GM23338 (cell line): Measurements from ENCODE around the gene AIF1L. TPM values are rescaled to one million over a fixed set of nuclear protein-coding genes. Genes with fewer than 3 reads are reported as not detected.

Experiments used
- CREB1 ChIP-seq: fragments of 250-450 bp; sonication (Bioruptor Pico); IDR thresholded peaks from 2 replicates; pipeline ENCODE4 v1.5.0; 2020; ENCODE audit warnings: low read depth, mild to moderate bottlenecking, moderate library complexity
- CTCF ChIP-seq, 2 experiments: fragments of 200-600 bp in 1 of 2; sonication (generic) in 1 of 2; conservative IDR thresholded peaks; 2 replicates each; pipeline versions ENCODE4 v1.5.1 to v1.6.1; 2016 to 2017; ENCODE audit warnings: antibody characterized with exemption in 2 of 2, low read depth in 2 of 2, mild to moderate bottlenecking in 2 of 2, moderate library complexity in 1 of 2
- ETS1 ChIP-seq: IDR thresholded peaks from 2 replicates; pipeline ENCODE4 v1.6.1; 2016; ENCODE audit warnings: antibody characterized with exemption
- EZH2phosphoT487 ChIP-seq: fragments of 200-600 bp; sonication (generic); IDR thresholded peaks from one replicate; pipeline ENCODE4 v1.8.1; 2018; ENCODE audit warnings: antibody characterized with exemption; ENCODE audit not compliant: unreplicated experiment
- JUNB ChIP-seq: IDR thresholded peaks from one replicate; pipeline ENCODE4 v1.6.1; 2016; ENCODE audit warnings: antibody characterized with exemption; ENCODE audit not compliant: unreplicated experiment
- STAT1 ChIP-seq: IDR thresholded peaks from one replicate; pipeline ENCODE4 v1.6.1; 2016; ENCODE audit warnings: antibody characterized with exemption; ENCODE audit not compliant: unreplicated experiment
- ZNF114 ChIP-seq: fragments of 250-450 bp; sonication (Bioruptor Pico); IDR thresholded peaks from 2 replicates; pipeline ENCODE4 v1.5.0; 2020; ENCODE audit warnings: mild to moderate bottlenecking, moderate library complexity
- ZNF331 ChIP-seq: fragments of 250-450 bp; sonication (Bioruptor Pico); IDR thresholded peaks from 2 replicates; pipeline ENCODE4 v1.5.0; 2020; ENCODE audit warnings: low read depth, mild to moderate bottlenecking, moderate library complexity
- ZNF462 ChIP-seq: fragments of 250-450 bp; sonication (Bioruptor Pico); IDR thresholded peaks from 2 replicates; pipeline ENCODE4 v1.5.0; 2020; ENCODE audit warnings: mild to moderate bottlenecking, moderate library complexity
- polyA plus RNA-seq: library from polyadenylated mRNA; unstranded; fragments of >200 nt; fragmentation: Nextera tagmentation; extraction: Ambion mirVana; gene quantifications from 2 replicates; pipeline ENCODE4 v1.2.1, GENCODE V29; 2016
- total RNA-seq: library from RNA; depleted of rRNA; stranded (reverse); fragments of >200 nt; shearing (Covaris generic); gene quantifications from 2 replicates; pipeline ENCODE4 v1.2.3, GENCODE V29; 2014

The AIF1L gene
- total and polyA plus RNA-seq, 2 experiments from 2014 or later, result 76.4 to 87.8 TPM

- TF ChIP-seq ZNF462 (CRISPR knock-in tag) (no peak), CTCF (conservative IDR thresholded peaks at IDR 0.05; ENCODE audit: low read depth in 2 of 2) (no peak), EZH2phosphoT487 (no peak), ZNF114 (CRISPR knock-in tag) (no peak), ZNF331 (CRISPR knock-in tag) (no peak), ETS1 (no peak), STAT1 (no peak), JUNB (no peak), CREB1 (CRISPR knock-in tag) (no peak)
Observed at GRCh38 chr9:131121346-131121745, 25.0 kb downstream of the AIF1L start (continued).
